ENCODE results near the gene SPRED1. TPM values are rescaled to one million over a fixed set of nuclear protein-coding genes. Genes with fewer than 3 reads are reported as not detected.
"Not testable (repeated sequence)": the region's sequence is repeated elsewhere in the genome, so short reads cannot be mapped to it uniquely, and the experiment has no call there.

The SPRED1 gene
- total and polyA plus RNA-seq, 2 of the 4 experiments (the other 2 are of a cell fraction), result 6.6 to 17.9 TPM

GRCh38 chr15:38275959-38276358 is 23.3 kb downstream of the SPRED1 start:
- Histone ChIP-seq H3K14ac (replicated peaks; ENCODE audit: low read depth, low read length) (no peak overlapping the region), H2AFZ (replicated peaks; ENCODE audit: low read length, poor library complexity) (no peak overlapping the region), H4K5ac (ENCODE audit: low read depth, low read length) (no peak overlapping the region), H3K9me1 (ENCODE audit: insufficient read depth, low read length) (peaks cover 5% of the 10 kb centered on the region), H2BK5ac (ENCODE audit: low read depth, low read length, poor library complexity, severe bottlenecking) (no peak overlapping the region), H3K27me3 (ENCODE audit: control insufficient read depth, insufficient read depth, low read length) (no peaks in the 10 kb centered on the region), H3K23ac (ENCODE audit: low read depth, low read length) (no peak overlapping the region), H3K9ac (ENCODE audit: low read depth, low read length) (no peak overlapping the region), H2AK9ac (replicated peaks; ENCODE audit: low read depth, low read length, poor library complexity) (no peak overlapping the region), H3K4me1 (ENCODE audit: control insufficient read depth, insufficient read depth, low read length) (peaks cover 4% of the 10 kb centered on the region), H2AK5ac (ENCODE audit: low read depth, low read length) (no peak overlapping the region), H3K9me3 (ENCODE audit: control insufficient read depth, insufficient read depth, low read length) (no peaks in the 10 kb centered on the region), H3K18ac (ENCODE audit: low read depth, low read length) (no peak overlapping the region), H3K79me1 (ENCODE audit: low read depth in 1 of 2, low read length in 2 of 2) (peaks cover 3 to 65% of the 10 kb centered on the region in 2 experiments; a peak in 3 of 4 replicates), H3K4ac (ENCODE audit: low read depth, low read length) (no peak overlapping the region), H2BK15ac (ENCODE audit: low read depth, low read length) (no peak overlapping the region), H4K8ac (ENCODE audit: low read depth in 2 of 2, low read length in 2 of 2) (no peak overlapping the region), H3K27ac (ENCODE audit: insufficient read depth, low read length) (no peak overlapping the region), H3K56ac (ENCODE audit: extremely low read depth, insufficient read depth, low read length) (no peak overlapping the region), H4K20me1 (ENCODE audit: insufficient read depth, low read length) (peaks cover 97% of the 10 kb centered on the region), H2BK120ac (ENCODE audit: low read depth, low read length) (no peak overlapping the region), H3K4me3 (ENCODE audit: insufficient read depth, low read depth, low read length) (no peak overlapping the region), H3K4me2 (ENCODE audit: low read depth, low read length) (no peak overlapping the region), H3K36me3 (ENCODE audit: control insufficient read depth, insufficient read depth, low read length) (0 out of 2 replicates have a peak, but pooled peaks cover 2% of the 10 kb centered on the region), H2BK20ac (ENCODE audit: low read depth, low read length) (no peak overlapping the region), H4K91ac (ENCODE audit: insufficient read depth, low read depth, low read length) (no peak overlapping the region)
- in situ Hi-C loops (cut with MboI; ENCODE audit: low sequenced_read_pairs) (no loop called here), intact Hi-C loops (cut with micrococcal nuclease) (no loop called here), dilution Hi-C loops (cut with HindIII; ENCODE audit: low sequenced_read_pairs, unreplicated experiment) (no loop called here)
- ChIA-PET POLR2A (ENCODE audit: unreplicated experiment) (no interaction called here), CTCF (interaction anchor here (0.6 kb wide), 1 partner anchor 10 kb away, joined by 3 read pairs; no protein-coding TSS in a partner anchor)
- no TSS peak for BruUV-seq (replicated peaks)
- DNase-seq, result peak; percentile 79
- no CpG with 5 or more reads among the region's 2 CpGs for WGBS, 2 experiments (ENCODE audit: extremely low coverage in 2 of 2, insufficient read length in 1 of 2)
- no peak for TF ChIP-seq RAD21 (IDR thresholded peaks at IDR 0.05; ENCODE audit: low read length)
- no peak for TF ChIP-seq RCOR1 (IDR thresholded peaks at IDR 0.05; ENCODE audit: insufficient replicate concordance, low read length)
- TF ChIP-seq ELK1 (IDR thresholded peaks at IDR 0.05; ENCODE audit: borderline replicate concordance, low read depth, low read length), result no peak
- TF ChIP-seq MAZ (IDR thresholded peaks at IDR 0.05; ENCODE audit: borderline replicate concordance, low read depth, low read length), result no peak
- ATAC-seq (ENCODE audit: low read depth), result no peak

- H3K27me3 ChIP-seq (ENCODE audit: control insufficient read depth, insufficient read depth, low read length); H2AFZ ChIP-seq (replicated peaks; ENCODE audit: low read length, poor library complexity); H2AK5ac ChIP-seq (ENCODE audit: low read depth, low read length); H2BK120ac ChIP-seq (ENCODE audit: low read depth, low read length); H3K9ac ChIP-seq (ENCODE audit: low read depth, low read length); H3K9me3 ChIP-seq (ENCODE audit: control insufficient read depth, insufficient read depth, low read length); H3K18ac ChIP-seq (ENCODE audit: low read depth, low read length); H2AK9ac ChIP-seq (replicated peaks; ENCODE audit: low read depth, low read length, poor library complexity); H3K36me3 ChIP-seq (ENCODE audit: control insufficient read depth, insufficient read depth, low read length); H2BK20ac ChIP-seq (ENCODE audit: low read depth, low read length); H3K9me1 ChIP-seq (ENCODE audit: insufficient read depth, low read length); intact Hi-C loops (cut with micrococcal nuclease); POLR2A ChIA-PET (ENCODE audit: unreplicated experiment); H3K23ac ChIP-seq (ENCODE audit: low read depth, low read length); H2BK5ac ChIP-seq (ENCODE audit: low read depth, low read length, poor library complexity, severe bottlenecking); H4K91ac ChIP-seq (ENCODE audit: insufficient read depth, low read depth, low read length); BruUV-seq (replicated peaks); H2BK15ac ChIP-seq (ENCODE audit: low read depth, low read length); H3K14ac ChIP-seq (replicated peaks; ENCODE audit: low read depth, low read length); H4K5ac ChIP-seq (ENCODE audit: low read depth, low read length); H3K4me1 ChIP-seq (ENCODE audit: control insufficient read depth, insufficient read depth, low read length); H4K8ac ChIP-seq (ENCODE audit: low read depth in 2 of 2, low read length in 2 of 2); H3K4ac ChIP-seq (ENCODE audit: low read depth, low read length); H3K4me2 ChIP-seq (ENCODE audit: low read depth, low read length); in situ Hi-C loops (cut with MboI; ENCODE audit: low sequenced_read_pairs); dilution Hi-C loops (cut with HindIII; ENCODE audit: low sequenced_read_pairs, unreplicated experiment); ATAC-seq (ENCODE audit: low read depth); DNase-seq; H3K56ac ChIP-seq (ENCODE audit: extremely low read depth, insufficient read depth, low read length); CTCF ChIA-PET; H3K27ac ChIP-seq (ENCODE audit: insufficient read depth, low read length); H3K4me3 ChIP-seq (ENCODE audit: insufficient read depth, low read depth, low read length): not testable (repeated sequence)
- no CpG with 5 or more reads among the region's 1 CpG for WGBS, 2 experiments (ENCODE audit: extremely low coverage in 2 of 2, insufficient read length in 1 of 2)
- H4K20me1 ChIP-seq (ENCODE audit: insufficient read depth, low read length), result peaks cover 98% of the 10 kb centered on the region
- H3K79me1 ChIP-seq (ENCODE audit: low read depth in 1 of 2, low read length in 2 of 2), result peaks cover under 1 to 67% of the 10 kb centered on the region in 2 experiments; a peak in 2 of 4 replicates
Measured at GRCh38 chr15:38277281-38277680, 24.6 kb downstream of the SPRED1 start.
